Upper lobe of right lung (tissue), 1 donor: Measurements from ENCODE around the gene TCP11L2. TPM values are rescaled to one million over a fixed set of nuclear protein-coding genes. Genes with fewer than 3 reads are reported as not detected.
A peak's percentile ranks its signal among the peaks of the same experiment; 100 is the strongest.

Experiments
- ATAC-seq: fragments of 200-7000 bp; cut with Tn5 transposase; one replicate; pipeline ENCODE4 v1.9.1; 2020; ENCODE audit warnings: mild to moderate bottlenecking, moderate library complexity
- DNase-seq: peaks from one replicate; pipeline ENCODE4 v3.0.0-alpha.2; 2020
- H3K27ac ChIP-seq: fragments of 200-600 bp; one replicate; pipeline ENCODE4 v1.8.0; 2022
- H3K27me3 ChIP-seq: fragments of 200-600 bp; one replicate; pipeline ENCODE4 v1.8.0; 2022; ENCODE audit warnings: mild to moderate bottlenecking
- H3K36me3 ChIP-seq: fragments of 200-600 bp; one replicate; pipeline ENCODE4 v1.8.0; 2022
- H3K4me1 ChIP-seq: fragments of 200-600 bp; one replicate; pipeline ENCODE4 v1.8.0; 2022
- H3K4me3 ChIP-seq: fragments of 200-600 bp; one replicate; pipeline ENCODE4 v1.8.0; 2022; ENCODE audit warnings: mild to moderate bottlenecking
- H3K9me3 ChIP-seq: fragments of 200-600 bp; one replicate; pipeline ENCODE4 v1.8.0; 2022
- intact Hi-C: fragments of 100-400 bp; cut with DNase I; formaldehyde crosslinking; loops from one replicate; pipeline ENCODE4 v1.11.0; 2022
- total RNA-seq: library from RNA; stranded (reverse); fragmentation: NEBNext Ultra II Directional; extraction: Animal tissue kit (Norgen Biotek cat#: 25700); gene quantifications from one replicate; pipeline ENCODE4 v1.2.1, GENCODE V29; 2021
- TF ChIP-seq, protein P1 (sequence below): fragments of 200-600 bp; IDR thresholded peaks from one replicate; pipeline ENCODE4 v1.8.0; 2022; ENCODE audit warnings: antibody characterized with exemption
- donor health status: DM: no; HTN: yes; CAD: no; lungs with severe emphysema.

The TCP11L2 gene
- total RNA-seq, 1 donor from 2014 or later = 37.7 TPM

DNA sequence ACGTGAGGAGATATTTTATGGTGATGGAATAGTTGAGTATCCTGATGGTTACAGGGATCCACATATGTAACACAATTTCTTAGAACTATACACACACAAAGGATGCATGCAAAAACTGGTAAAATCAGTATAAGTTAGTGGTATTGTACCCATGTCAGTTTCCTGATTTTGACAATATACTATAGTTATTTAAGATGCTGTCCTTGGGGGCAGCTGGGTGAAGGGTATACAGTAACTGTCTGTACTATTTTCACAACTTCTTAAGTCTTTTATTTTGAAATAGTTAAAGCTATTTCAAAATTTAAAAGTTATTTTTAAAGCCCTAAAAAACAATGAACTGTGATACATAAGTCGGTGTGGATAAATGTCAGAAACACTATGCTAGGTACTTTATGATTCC, 30.5 kb downstream of the TCP11L2 start:
- H3K4me3 ChIP-seq = no peak overlapping the region
- intact Hi-C loops = no loop called here
- ATAC-seq (no peak), DNase-seq (no peak)
- TF ChIP-seq, protein P1, sequence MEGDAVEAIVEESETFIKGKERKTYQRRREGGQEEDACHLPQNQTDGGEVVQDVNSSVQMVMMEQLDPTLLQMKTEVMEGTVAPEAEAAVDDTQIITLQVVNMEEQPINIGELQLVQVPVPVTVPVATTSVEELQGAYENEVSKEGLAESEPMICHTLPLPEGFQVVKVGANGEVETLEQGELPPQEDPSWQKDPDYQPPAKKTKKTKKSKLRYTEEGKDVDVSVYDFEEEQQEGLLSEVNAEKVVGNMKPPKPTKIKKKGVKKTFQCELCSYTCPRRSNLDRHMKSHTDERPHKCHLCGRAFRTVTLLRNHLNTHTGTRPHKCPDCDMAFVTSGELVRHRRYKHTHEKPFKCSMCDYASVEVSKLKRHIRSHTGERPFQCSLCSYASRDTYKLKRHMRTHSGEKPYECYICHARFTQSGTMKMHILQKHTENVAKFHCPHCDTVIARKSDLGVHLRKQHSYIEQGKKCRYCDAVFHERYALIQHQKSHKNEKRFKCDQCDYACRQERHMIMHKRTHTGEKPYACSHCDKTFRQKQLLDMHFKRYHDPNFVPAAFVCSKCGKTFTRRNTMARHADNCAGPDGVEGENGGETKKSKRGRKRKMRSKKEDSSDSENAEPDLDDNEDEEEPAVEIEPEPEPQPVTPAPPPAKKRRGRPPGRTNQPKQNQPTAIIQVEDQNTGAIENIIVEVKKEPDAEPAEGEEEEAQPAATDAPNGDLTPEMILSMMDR = no peak
- H3K36me3 ChIP-seq = peaks cover 30% of the 10 kb centered on the region
- H3K27me3 ChIP-seq = no peaks in the 10 kb centered on the region
- H3K4me1 ChIP-seq = no peaks in the 10 kb centered on the region
- no peaks in the 10 kb centered on the region for H3K9me3 ChIP-seq
- no peak overlapping the region for H3K27ac ChIP-seq

- TF ChIP-seq, protein P1 = no peak
- no peaks in the 10 kb centered on the region for H3K9me3 ChIP-seq
- peaks cover 22% of the 10 kb centered on the region for H3K36me3 ChIP-seq
- H3K27ac ChIP-seq = no peak overlapping the region
- H3K27me3 ChIP-seq = no peaks in the 10 kb centered on the region
- ATAC-seq = no peak
- intact Hi-C loops = no loop called here
- no peak for DNase-seq
- H3K4me3 ChIP-seq = no peak overlapping the region
- no peaks in the 10 kb centered on the region for H3K4me1 ChIP-seq
These were observed 31.2 kb downstream of the TCP11L2 start for GRCh38 chr12:106333756-106334155.

- no peaks in the 10 kb centered on the region for H3K9me3 ChIP-seq
- intact Hi-C loops = no loop called here
- TF ChIP-seq, protein P1 = no peak
- no peak overlapping the region for H3K4me3 ChIP-seq
- H3K36me3 ChIP-seq = peaks cover 14% of the 10 kb centered on the region
- H3K4me1 ChIP-seq = peaks cover 11% of the 10 kb centered on the region
- DNase-seq (no peak), ATAC-seq (no peak)
- peak overlapping the region; percentile 65 for H3K27ac ChIP-seq
- no peaks in the 10 kb centered on the region for H3K27me3 ChIP-seq
These were observed 38.7 kb downstream of the TCP11L2 start for GRCh38 chr12:106341086-106341877.

DNA sequence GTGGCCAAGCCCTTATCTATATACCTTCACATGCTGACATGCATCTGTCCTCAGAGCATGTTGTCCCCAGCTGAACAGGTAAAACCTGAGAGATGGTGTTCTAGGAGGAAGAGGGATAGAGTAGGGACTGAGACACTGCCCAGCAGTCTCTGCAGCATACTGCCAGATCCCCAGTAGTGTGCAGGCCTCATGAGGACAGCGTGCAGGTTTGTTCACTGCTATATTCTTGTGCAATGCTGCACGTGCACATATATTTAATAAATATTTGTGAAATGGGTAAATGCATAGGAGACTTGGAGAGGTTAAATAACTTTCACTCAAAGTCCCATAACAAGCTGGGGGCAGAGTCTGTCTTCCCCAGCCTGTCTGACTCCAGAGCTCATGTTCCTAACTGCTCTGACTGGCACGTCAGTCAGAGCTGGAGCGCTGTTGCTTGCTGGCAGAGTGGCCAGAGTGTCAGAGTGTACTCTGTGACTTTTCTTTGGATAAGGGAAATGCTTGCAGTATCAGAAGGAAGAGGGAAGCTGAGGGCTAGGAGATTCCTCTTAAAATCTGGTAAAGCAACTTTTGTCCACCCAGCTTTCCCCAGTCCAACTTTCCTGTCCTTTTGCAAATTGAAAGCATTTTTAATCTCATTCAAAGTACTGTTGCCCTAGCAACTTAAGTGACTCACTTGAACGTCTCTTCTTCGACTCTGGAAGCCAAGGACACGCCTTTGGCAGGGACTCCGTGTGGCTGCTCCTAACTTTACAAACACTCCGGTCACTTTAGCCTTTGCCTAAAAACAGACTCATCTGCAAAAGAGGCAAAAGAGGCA, 40.1 kb downstream of the TCP11L2 start:
- Histone ChIP-seq H3K4me1 (peaks cover 11% of the 10 kb centered on the region), H3K27ac (peak overlapping the region; percentile 65), H3K27me3 (no peaks in the 10 kb centered on the region), H3K4me3 (peak overlapping the region; percentile 20), H3K36me3 (peaks cover 24% of the 10 kb centered on the region), H3K9me3 (no peaks in the 10 kb centered on the region)
- no peak for DNase-seq
- intact Hi-C loops = no loop called here
- peak; percentile 83 for ATAC-seq
- TF ChIP-seq, protein P1 = no peak

- TF ChIP-seq, protein P1 = no peak
- Histone ChIP-seq H3K9me3 (no peaks in the 10 kb centered on the region), H3K4me3 (peak overlapping the region; percentile 20), H3K27ac (peak overlapping the region; percentile 65), H3K36me3 (peaks cover 24% of the 10 kb centered on the region), H3K27me3 (no peaks in the 10 kb centered on the region), H3K4me1 (peaks cover 12% of the 10 kb centered on the region)
- no peak for ATAC-seq
- no peak for DNase-seq
- intact Hi-C loops = no loop called here
These were observed 40.6 kb downstream of the TCP11L2 start for GRCh38 chr12:106343214-106343528.
